Neural cell (in vitro differentiated cells): ENCODE results near the gene CARD16.
"Not testable (repeated sequence)": the region's sequence is repeated elsewhere in the genome, so short reads cannot be mapped to it uniquely, and the experiment has no call there.

Experiments used
- EP300 ChIP-seq: fragments of 450-650 bp; conservative IDR thresholded peaks from 2 replicates; pipeline ENCODE4 v1.6.1; 2014; ENCODE audit warnings: antibody characterized with exemption, mild to moderate bottlenecking, moderate library complexity; ENCODE audit not compliant: poor library complexity, severe bottlenecking
- EZH2 ChIP-seq: fragments of 200-600, 300-800 bp; shearing (Covaris generic), sonication (generic); IDR thresholded peaks from 2 replicates; pipeline ENCODE4 v1.6.1; 2014; ENCODE audit warnings: antibody characterized with exemption, low read length, borderline replicate concordance, mild to moderate bottlenecking; ENCODE audit not compliant: insufficient read depth, poor library complexity, severe bottlenecking
- MXI1 ChIP-seq: fragments of 450-650 bp; conservative IDR thresholded peaks from 2 replicates; pipeline ENCODE4 v1.6.1; 2014; ENCODE audit warnings: antibody characterized with exemption, mild to moderate bottlenecking; ENCODE audit not compliant: poor library complexity, severe bottlenecking
- POLR2AphosphoS5 ChIP-seq: IDR thresholded peaks from 2 replicates; pipeline ENCODE4 v1.6.1; 2012
- RAD21 ChIP-seq: fragments of 450-650 bp; conservative IDR thresholded peaks from 2 replicates; pipeline ENCODE4 v1.6.1; 2014; ENCODE audit warnings: antibody characterized with exemption, mild to moderate bottlenecking, moderate library complexity
- SMC3 ChIP-seq: fragments of 450-650 bp; conservative IDR thresholded peaks from 2 replicates; pipeline ENCODE4 v1.6.1; 2014; ENCODE audit warnings: antibody characterized with exemption, mild to moderate bottlenecking, moderate library complexity; ENCODE audit not compliant: poor library complexity
- TAF1 ChIP-seq: IDR thresholded peaks from 2 replicates; pipeline ENCODE4 v1.6.1; 2012; ENCODE audit warnings: low read depth
- TF ChIP-seq, protein P1 (sequence below): fragments of 450-650 bp; IDR thresholded peaks from 2 replicates; pipeline ENCODE4 v1.5.1; 2014; ENCODE audit warnings: antibody characterized with exemption, mild to moderate bottlenecking, moderate library complexity; ENCODE audit not compliant: poor library complexity, severe bottlenecking
- TF ChIP-seq, protein P2 (sequence below): IDR thresholded peaks from 2 replicates; pipeline ENCODE4 v1.6.1; 2012; ENCODE audit warnings: borderline replicate concordance

DNA sequence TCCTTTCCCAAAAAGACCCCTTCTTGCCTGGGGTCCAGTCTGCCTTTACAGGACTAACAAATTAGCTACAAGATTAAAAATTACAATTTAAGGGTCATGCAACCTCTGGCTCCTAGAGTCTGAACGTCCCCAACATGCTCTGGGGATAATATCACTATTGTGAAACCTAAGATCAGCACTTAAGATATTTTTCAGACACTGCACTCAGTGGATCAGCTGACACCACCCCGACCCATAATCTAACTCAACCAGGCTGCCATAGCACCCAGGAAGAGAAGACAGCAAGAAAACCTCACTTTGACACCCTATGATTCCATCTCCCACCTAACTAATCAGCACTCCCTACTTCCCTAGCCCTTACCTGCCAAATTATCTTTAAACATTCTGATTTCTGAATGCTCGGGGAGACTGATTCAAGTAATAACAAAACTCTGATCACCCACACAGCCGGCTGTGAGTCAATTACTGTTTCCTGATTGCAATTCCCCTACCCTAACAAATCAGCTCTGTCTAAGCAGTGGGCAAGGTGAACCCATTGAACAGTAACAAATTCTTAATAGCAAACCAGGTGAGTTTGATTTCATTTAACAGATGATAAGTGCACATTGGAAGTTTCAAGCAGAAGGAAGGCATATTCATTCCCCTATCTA lies 32.1 kb upstream of the CARD16 start:
- TF ChIP-seq EZH2, TAF1, EP300, POLR2AphosphoS5, MXI1, RAD21, SMC3: not testable (repeated sequence)
- TF ChIP-seq, protein P1, sequence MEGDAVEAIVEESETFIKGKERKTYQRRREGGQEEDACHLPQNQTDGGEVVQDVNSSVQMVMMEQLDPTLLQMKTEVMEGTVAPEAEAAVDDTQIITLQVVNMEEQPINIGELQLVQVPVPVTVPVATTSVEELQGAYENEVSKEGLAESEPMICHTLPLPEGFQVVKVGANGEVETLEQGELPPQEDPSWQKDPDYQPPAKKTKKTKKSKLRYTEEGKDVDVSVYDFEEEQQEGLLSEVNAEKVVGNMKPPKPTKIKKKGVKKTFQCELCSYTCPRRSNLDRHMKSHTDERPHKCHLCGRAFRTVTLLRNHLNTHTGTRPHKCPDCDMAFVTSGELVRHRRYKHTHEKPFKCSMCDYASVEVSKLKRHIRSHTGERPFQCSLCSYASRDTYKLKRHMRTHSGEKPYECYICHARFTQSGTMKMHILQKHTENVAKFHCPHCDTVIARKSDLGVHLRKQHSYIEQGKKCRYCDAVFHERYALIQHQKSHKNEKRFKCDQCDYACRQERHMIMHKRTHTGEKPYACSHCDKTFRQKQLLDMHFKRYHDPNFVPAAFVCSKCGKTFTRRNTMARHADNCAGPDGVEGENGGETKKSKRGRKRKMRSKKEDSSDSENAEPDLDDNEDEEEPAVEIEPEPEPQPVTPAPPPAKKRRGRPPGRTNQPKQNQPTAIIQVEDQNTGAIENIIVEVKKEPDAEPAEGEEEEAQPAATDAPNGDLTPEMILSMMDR, result not testable (repeated sequence)
- TF ChIP-seq, protein P2, sequence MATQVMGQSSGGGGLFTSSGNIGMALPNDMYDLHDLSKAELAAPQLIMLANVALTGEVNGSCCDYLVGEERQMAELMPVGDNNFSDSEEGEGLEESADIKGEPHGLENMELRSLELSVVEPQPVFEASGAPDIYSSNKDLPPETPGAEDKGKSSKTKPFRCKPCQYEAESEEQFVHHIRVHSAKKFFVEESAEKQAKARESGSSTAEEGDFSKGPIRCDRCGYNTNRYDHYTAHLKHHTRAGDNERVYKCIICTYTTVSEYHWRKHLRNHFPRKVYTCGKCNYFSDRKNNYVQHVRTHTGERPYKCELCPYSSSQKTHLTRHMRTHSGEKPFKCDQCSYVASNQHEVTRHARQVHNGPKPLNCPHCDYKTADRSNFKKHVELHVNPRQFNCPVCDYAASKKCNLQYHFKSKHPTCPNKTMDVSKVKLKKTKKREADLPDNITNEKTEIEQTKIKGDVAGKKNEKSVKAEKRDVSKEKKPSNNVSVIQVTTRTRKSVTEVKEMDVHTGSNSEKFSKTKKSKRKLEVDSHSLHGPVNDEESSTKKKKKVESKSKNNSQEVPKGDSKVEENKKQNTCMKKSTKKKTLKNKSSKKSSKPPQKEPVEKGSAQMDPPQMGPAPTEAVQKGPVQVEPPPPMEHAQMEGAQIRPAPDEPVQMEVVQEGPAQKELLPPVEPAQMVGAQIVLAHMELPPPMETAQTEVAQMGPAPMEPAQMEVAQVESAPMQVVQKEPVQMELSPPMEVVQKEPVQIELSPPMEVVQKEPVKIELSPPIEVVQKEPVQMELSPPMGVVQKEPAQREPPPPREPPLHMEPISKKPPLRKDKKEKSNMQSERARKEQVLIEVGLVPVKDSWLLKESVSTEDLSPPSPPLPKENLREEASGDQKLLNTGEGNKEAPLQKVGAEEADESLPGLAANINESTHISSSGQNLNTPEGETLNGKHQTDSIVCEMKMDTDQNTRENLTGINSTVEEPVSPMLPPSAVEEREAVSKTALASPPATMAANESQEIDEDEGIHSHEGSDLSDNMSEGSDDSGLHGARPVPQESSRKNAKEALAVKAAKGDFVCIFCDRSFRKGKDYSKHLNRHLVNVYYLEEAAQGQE, result not testable (repeated sequence)
